ENCODE results near the gene MACROH2A1. TPM values are rescaled to one million over a fixed set of nuclear protein-coding genes. Genes with fewer than 3 reads are reported as not detected.

Gene MACROH2A1
- polyA plus RNA-seq, 2 of the 4 experiments (the other 2 are of a cell fraction), result 158 to 172 TPM

DNA sequence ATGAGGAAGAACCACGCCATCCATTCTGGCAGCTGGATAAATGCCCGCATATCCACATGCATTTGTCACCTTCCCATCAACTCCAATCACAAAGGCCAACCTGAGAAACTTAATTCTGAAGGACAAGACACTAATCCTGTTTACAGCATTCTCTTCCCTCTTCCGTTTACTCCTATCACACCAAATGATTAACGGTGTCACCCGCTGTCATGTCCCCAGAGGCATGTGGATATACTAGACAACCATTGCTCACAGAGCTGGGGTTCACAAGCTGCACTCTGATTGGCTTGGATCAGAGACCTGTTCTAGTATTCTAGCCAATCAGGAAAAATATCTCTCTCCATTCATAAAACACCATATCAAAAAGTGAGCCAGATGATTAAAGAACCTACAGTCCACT lies 3.6 kb downstream of the MACROH2A1 start:
- FAIRE-seq, result no peak
- Histone ChIP-seq H3K4me3 (no peak overlapping the region), H3K27ac (no peak overlapping the region), H3K4me2 (no peak overlapping the region), H3K9me3 (no peaks in the 10 kb centered on the region), H3K4me1 (peaks cover 22% of the 10 kb centered on the region)
- no peak for ATAC-seq
- DNase-seq (ENCODE audit: low read depth in 1 of 2, low spot score in 1 of 2), result no peak
- POLR2A ChIA-PET, result no interaction called here
- TF ChIP-seq KDM5A (IDR thresholded peaks at IDR 0.05), result no peak
- no peak for TF ChIP-seq CHD2 (IDR thresholded peaks at IDR 0.05; ENCODE audit: low read length, partially characterized antibody)
- TF ChIP-seq NPAS2 (CRISPR knock-in tag; IDR thresholded peaks at IDR 0.05; ENCODE audit: borderline replicate concordance), result no peak
- no peak for TF ChIP-seq FOSL2 (IDR thresholded peaks at IDR 0.05)
- TF ChIP-seq FOSL2 (CRISPR knock-in tag; IDR thresholded peaks at IDR 0.05), result no peak
- TF ChIP-seq, protein P1, sequence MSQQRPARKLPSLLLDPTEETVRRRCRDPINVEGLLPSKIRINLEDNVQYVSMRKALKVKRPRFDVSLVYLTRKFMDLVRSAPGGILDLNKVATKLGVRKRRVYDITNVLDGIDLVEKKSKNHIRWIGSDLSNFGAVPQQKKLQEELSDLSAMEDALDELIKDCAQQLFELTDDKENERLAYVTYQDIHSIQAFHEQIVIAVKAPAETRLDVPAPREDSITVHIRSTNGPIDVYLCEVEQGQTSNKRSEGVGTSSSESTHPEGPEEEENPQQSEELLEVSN (IDR thresholded peaks at IDR 0.05; ENCODE audit: borderline replicate concordance, low read depth), result no peak
- no peak for TF ChIP-seq NR3C1 (IDR thresholded peaks at IDR 0.05)
- no peak for TF ChIP-seq CHD4 (IDR thresholded peaks at IDR 0.05; ENCODE audit: borderline replicate concordance)
- TF ChIP-seq, protein P2, sequence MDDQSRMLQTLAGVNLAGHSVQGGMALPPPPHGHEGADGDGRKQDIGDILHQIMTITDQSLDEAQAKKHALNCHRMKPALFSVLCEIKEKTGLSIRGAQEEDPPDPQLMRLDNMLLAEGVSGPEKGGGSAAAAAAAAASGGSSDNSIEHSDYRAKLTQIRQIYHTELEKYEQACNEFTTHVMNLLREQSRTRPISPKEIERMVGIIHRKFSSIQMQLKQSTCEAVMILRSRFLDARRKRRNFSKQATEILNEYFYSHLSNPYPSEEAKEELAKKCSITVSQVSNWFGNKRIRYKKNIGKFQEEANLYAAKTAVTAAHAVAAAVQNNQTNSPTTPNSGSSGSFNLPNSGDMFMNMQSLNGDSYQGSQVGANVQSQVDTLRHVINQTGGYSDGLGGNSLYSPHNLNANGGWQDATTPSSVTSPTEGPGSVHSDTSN (IDR thresholded peaks at IDR 0.05), result no peak
- no peak for TF ChIP-seq CEBPB (IDR thresholded peaks at IDR 0.05)
- TF ChIP-seq, protein P3, sequence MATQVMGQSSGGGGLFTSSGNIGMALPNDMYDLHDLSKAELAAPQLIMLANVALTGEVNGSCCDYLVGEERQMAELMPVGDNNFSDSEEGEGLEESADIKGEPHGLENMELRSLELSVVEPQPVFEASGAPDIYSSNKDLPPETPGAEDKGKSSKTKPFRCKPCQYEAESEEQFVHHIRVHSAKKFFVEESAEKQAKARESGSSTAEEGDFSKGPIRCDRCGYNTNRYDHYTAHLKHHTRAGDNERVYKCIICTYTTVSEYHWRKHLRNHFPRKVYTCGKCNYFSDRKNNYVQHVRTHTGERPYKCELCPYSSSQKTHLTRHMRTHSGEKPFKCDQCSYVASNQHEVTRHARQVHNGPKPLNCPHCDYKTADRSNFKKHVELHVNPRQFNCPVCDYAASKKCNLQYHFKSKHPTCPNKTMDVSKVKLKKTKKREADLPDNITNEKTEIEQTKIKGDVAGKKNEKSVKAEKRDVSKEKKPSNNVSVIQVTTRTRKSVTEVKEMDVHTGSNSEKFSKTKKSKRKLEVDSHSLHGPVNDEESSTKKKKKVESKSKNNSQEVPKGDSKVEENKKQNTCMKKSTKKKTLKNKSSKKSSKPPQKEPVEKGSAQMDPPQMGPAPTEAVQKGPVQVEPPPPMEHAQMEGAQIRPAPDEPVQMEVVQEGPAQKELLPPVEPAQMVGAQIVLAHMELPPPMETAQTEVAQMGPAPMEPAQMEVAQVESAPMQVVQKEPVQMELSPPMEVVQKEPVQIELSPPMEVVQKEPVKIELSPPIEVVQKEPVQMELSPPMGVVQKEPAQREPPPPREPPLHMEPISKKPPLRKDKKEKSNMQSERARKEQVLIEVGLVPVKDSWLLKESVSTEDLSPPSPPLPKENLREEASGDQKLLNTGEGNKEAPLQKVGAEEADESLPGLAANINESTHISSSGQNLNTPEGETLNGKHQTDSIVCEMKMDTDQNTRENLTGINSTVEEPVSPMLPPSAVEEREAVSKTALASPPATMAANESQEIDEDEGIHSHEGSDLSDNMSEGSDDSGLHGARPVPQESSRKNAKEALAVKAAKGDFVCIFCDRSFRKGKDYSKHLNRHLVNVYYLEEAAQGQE (IDR thresholded peaks at IDR 0.05), result no peak
- no peak for TF ChIP-seq SMC3 (IDR thresholded peaks at IDR 0.05)
- WGBS (ENCODE audit: missing lambda C conversion rate), result 88% methylated on average over 5 of the region's 5 CpGs
- CTCF ChIA-PET, result interaction anchor here (1.2 to 2.0 kb wide), 2 partner anchors 63 to 70 kb away, joined by 4 to 5 read pairs; no protein-coding TSS in a partner anchor

DNA sequence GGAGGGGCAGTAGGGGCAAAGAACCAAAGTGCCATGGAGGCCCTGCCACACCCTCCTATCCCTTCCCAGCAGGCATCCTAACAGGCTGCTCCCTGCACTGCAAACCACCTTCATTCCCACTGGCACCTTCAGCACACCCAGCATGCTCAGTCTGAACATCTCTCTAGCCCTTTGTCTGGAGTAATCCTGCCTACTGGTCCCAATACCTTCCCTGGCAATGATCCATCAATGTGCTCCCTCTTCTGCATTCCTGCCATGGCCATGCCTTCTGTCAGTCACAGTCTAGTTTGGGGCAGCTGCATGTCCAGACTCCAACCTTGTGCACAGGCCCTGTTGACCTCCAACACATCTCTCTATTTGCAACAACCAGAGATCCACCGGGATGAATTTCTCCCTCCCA lies 4.9 kb downstream of the MACROH2A1 start:
- H3K4me2 ChIP-seq, result no peak overlapping the region
- POLR2A ChIA-PET, result no interaction called here
- TF ChIP-seq EP300 (IDR thresholded peaks at IDR 0.05), result no peak
- TF ChIP-seq MAFK (IDR thresholded peaks at IDR 0.05; ENCODE audit: partially characterized antibody), result no peak
- TF ChIP-seq ZSCAN20 (CRISPR knock-in tag; IDR thresholded peaks at IDR 0.05), result no peak
- TF ChIP-seq SREBF2 (IDR thresholded peaks at IDR 0.05), result no peak
- TF ChIP-seq, protein P4, sequence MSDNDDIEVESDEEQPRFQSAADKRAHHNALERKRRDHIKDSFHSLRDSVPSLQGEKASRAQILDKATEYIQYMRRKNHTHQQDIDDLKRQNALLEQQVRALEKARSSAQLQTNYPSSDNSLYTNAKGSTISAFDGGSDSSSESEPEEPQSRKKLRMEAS (IDR thresholded peaks at IDR 0.05), result no peak
- TF ChIP-seq, protein P3 (IDR thresholded peaks at IDR 0.05), result no peak
- no peak for TF ChIP-seq CBX2 (IDR thresholded peaks at IDR 0.05; ENCODE audit: borderline replicate concordance, low read depth)
- TF ChIP-seq, protein P5, sequence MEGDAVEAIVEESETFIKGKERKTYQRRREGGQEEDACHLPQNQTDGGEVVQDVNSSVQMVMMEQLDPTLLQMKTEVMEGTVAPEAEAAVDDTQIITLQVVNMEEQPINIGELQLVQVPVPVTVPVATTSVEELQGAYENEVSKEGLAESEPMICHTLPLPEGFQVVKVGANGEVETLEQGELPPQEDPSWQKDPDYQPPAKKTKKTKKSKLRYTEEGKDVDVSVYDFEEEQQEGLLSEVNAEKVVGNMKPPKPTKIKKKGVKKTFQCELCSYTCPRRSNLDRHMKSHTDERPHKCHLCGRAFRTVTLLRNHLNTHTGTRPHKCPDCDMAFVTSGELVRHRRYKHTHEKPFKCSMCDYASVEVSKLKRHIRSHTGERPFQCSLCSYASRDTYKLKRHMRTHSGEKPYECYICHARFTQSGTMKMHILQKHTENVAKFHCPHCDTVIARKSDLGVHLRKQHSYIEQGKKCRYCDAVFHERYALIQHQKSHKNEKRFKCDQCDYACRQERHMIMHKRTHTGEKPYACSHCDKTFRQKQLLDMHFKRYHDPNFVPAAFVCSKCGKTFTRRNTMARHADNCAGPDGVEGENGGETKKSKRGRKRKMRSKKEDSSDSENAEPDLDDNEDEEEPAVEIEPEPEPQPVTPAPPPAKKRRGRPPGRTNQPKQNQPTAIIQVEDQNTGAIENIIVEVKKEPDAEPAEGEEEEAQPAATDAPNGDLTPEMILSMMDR (IDR thresholded peaks at IDR 0.05), result no peak
- TF ChIP-seq KDM1A (IDR thresholded peaks at IDR 0.05; ENCODE audit: low read depth), result no peak
- TF ChIP-seq, protein P1 (IDR thresholded peaks at IDR 0.05; ENCODE audit: borderline replicate concordance, low read depth), result no peak
- no peak for TF ChIP-seq BHLHE40 (IDR thresholded peaks at IDR 0.05; ENCODE audit: low read depth, low read length)
- no peak for TF ChIP-seq EHMT2 (IDR thresholded peaks at IDR 0.05; ENCODE audit: low read depth)
- TF ChIP-seq NPAS2 (CRISPR knock-in tag; IDR thresholded peaks at IDR 0.05; ENCODE audit: borderline replicate concordance), result no peak
- TF ChIP-seq FOSB (CRISPR knock-in tag; IDR thresholded peaks at IDR 0.05), result no peak
- no peak for TF ChIP-seq TFCP2L1 (CRISPR knock-in tag; IDR thresholded peaks at IDR 0.05)
- TF ChIP-seq, protein P2 (IDR thresholded peaks at IDR 0.05), result no peak

More for the DNA sequence above, 4.9 kb downstream of the MACROH2A1 start:
- H3K9me3 ChIP-seq, result no peaks in the 10 kb centered on the region
- no peak overlapping the region for H3K27ac ChIP-seq
- peaks cover 16% of the 10 kb centered on the region for H3K4me1 ChIP-seq
- no peak for ATAC-seq
- DNase-seq (ENCODE audit: low read depth in 1 of 2, low spot score in 1 of 2), result no peak
- WGBS (ENCODE audit: missing lambda C conversion rate), result 60% methylated on average over 1 of the region's 1 CpG
- no peak for FAIRE-seq
- CTCF ChIA-PET, result interaction anchor here (0.6 to 2.0 kb wide), 3 partner anchors 71 to 488 kb away, joined by 3 to 5 read pairs (median 3); no protein-coding TSS in a partner anchor
- no peak overlapping the region for H3K4me3 ChIP-seq
